Activated CD8-positive, alpha-beta memory T cell treated with anti-CD3 and anti-CD28 coated beads, Interleukin-2, amount 50 U/mL, for 24 hours (primary cell): ENCODE data around the gene RPP30.

ENCODE experiments used
- DNase-seq: peaks from one replicate; pipeline ENCODE4 v3.0.0-alpha.2; 2020; ENCODE audit errors: extremely low read depth

Gene RPP30

GRCh38 chr10:90871766-90872647, at the start of gene RPP30:
TSS of gene RPP30 (plus strand) at chr10:90871974. CDS start at chr10:90871987, 13 bp downstream.
- DNase-seq = peak; percentile 63

- DNase-seq = no peak
These were observed 49.3 kb upstream of the RPP30 start for GRCh38 chr10:90822508-90822907.

- no peak for DNase-seq
These were observed 39.7 kb upstream of the RPP30 start for GRCh38 chr10:90832111-90832510.

GRCh38 chr10:90834326-90834725, 37.4 kb upstream of the RPP30 start:
- no peak for DNase-seq

- no peak for DNase-seq
These were observed 34.3 kb upstream of the RPP30 start for GRCh38 chr10:90837486-90837885.

- DNase-seq = no peak
These were observed 29.0 kb upstream of the RPP30 start for GRCh38 chr10:90842725-90843124.

GRCh38 chr10:90845726-90846125, 26.0 kb upstream of the RPP30 start:
- DNase-seq = no peak

GRCh38 chr10:90846746-90847145, 25.0 kb upstream of the RPP30 start:
- no peak for DNase-seq

GRCh38 chr10:90847436-90847835, 24.3 kb upstream of the RPP30 start:
- no peak for DNase-seq

- DNase-seq = no peak
These were observed 21.6 kb upstream of the RPP30 start for GRCh38 chr10:90849956-90850749.

GRCh38 chr10:90855126-90855525, 16.6 kb upstream of the RPP30 start:
- DNase-seq = no peak

- DNase-seq = no peak
These were observed 15.5 kb upstream of the RPP30 start for GRCh38 chr10:90856261-90856660.

- DNase-seq = no peak
These were observed 14.7 kb upstream of the RPP30 start for GRCh38 chr10:90856964-90857634.

- peak; percentile 1 for DNase-seq
These were observed 13.9 kb upstream of the RPP30 start, which contains the start of gene HTR7 for GRCh38 chr10:90857635-90858460. TSS of gene HTR7 (minus strand) at chr10:90858039. CDS start at chr10:90857671, 368 bp downstream.

- DNase-seq = no peak
These were observed 13.3 kb upstream of the RPP30 start for GRCh38 chr10:90858461-90858968.

- DNase-seq = no peak
These were observed 12.4 kb upstream of the RPP30 start for GRCh38 chr10:90859321-90859751.

- no peak for DNase-seq
These were observed 11.0 kb upstream of the RPP30 start for GRCh38 chr10:90860790-90861189.

- no peak for DNase-seq
These were observed 8.8 kb upstream of the RPP30 start for GRCh38 chr10:90862908-90863514.

- no peak for DNase-seq
These were observed 6.4 kb upstream of the RPP30 start for GRCh38 chr10:90865401-90865800.

- no peak for DNase-seq
These were observed 5.7 kb upstream of the RPP30 start for GRCh38 chr10:90866050-90866598.
